Ishikawa (cell line): ENCODE results near the gene ABTB2.

Source experiments
- CEBPB ChIP-seq: IDR thresholded peaks from 2 replicates; pipeline ENCODE4 v1.6.1; 2012
- CREB1 ChIP-seq: IDR thresholded peaks from 2 replicates; pipeline ENCODE4 v1.6.1; 2012; ENCODE audit warnings: low read depth
- EP300 ChIP-seq: IDR thresholded peaks from 2 replicates; pipeline ENCODE4 v1.6.1; 2012; ENCODE audit warnings: borderline replicate concordance
- FOXM1 ChIP-seq: IDR thresholded peaks from 2 replicates; pipeline ENCODE4 v1.6.1; 2012; ENCODE audit warnings: low read depth, borderline replicate concordance
- RAD21 ChIP-seq: IDR thresholded peaks from 2 replicates; pipeline ENCODE4 v1.6.1; 2012; ENCODE audit warnings: low read depth
- TAF1 ChIP-seq: IDR thresholded peaks from 2 replicates; pipeline ENCODE4 v1.6.1; 2012; ENCODE audit warnings: low read depth, mild to moderate bottlenecking
- ZBTB7A ChIP-seq: IDR thresholded peaks from 2 replicates; pipeline ENCODE4 v1.6.1; 2012; ENCODE audit warnings: low read depth
- TF ChIP-seq, protein P1 (sequence below): IDR thresholded peaks from 2 replicates; pipeline ENCODE4 v1.6.1; 2012

DNA sequence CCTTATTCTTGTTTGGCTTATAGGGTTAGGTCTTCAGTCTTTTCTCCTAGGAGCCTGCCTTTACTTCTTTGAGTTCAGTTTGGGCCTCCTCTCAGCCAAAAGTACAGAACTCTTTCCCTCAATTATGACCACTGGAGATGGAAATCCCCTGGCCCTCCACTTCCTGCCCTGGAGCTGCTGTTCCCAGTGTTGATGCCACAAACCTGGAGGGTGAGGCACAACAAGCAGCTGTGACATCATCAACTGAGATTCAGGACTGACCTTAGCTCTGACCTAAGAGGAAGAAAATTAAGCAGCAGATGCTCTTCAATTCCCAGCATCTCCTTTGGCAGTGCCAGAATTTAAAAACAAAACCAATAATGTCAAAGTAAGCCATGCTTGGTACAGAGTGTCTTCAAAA, 3.0 kb downstream of the ABTB2 start:
- TF ChIP-seq EP300 (no peak), TAF1 (no peak), CREB1 (no peak), CEBPB (no peak), ZBTB7A (no peak), FOXM1 (no peak), RAD21 (no peak)
- TF ChIP-seq, protein P1, sequence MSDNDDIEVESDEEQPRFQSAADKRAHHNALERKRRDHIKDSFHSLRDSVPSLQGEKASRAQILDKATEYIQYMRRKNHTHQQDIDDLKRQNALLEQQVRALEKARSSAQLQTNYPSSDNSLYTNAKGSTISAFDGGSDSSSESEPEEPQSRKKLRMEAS: no peak
